ENCODE measurements around the gene KIF23.

KIF23 gene

DNA sequence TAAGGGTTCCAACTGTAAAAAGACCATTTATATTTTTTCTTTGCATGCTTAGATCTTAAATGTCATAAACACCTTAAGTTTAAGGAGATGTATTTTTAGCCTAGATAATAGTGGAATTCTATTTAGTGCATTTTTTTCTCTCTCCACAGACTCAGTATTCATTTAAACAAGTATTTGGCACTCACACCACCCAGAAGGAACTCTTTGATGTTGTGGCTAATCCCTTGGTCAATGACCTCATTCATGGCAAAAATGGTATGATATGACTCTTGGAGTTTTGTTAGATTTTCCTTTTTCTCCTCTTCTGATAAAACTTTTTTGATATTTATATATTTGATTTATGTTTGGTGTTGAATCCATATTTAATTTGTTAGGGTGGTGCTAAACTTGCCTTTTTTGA, 7.3 kb downstream of the KIF23 start:
- DNase-seq (no peak), ATAC-seq (ENCODE audit: insufficient read depth, low read depth) (no peak)
- Histone ChIP-seq H4K20me1 (ENCODE audit: insufficient read depth, low read length) (no peaks in the 10 kb centered on the region; the same call in none of the 2 replicates), H2AFZ (ENCODE audit: low read depth, low read length) (no peak overlapping the region), H3K36me3 (ENCODE audit: insufficient read depth, low read length) (peaks cover 83% of the 10 kb centered on the region), H3K9me3 (ENCODE audit: insufficient read depth, low read length, severe bottlenecking) (no peaks in the 10 kb centered on the region), H3K4me1 (ENCODE audit: insufficient read depth, low read length) (peaks cover under 1% of the 10 kb centered on the region), H3K9ac (ENCODE audit: low read depth, low read length) (no peak overlapping the region), H3K4me3 (ENCODE audit: low read depth in 1 of 2, low read length in 2 of 2) (no peak overlapping the region), H3K4me2 (ENCODE audit: insufficient read depth, low read length) (no peak overlapping the region), H3K27ac (ENCODE audit: low read length) (no peak overlapping the region), H3K79me2 (ENCODE audit: insufficient read depth, low read length) (peaks cover 27% of the 10 kb centered on the region), H3K27me3 (ENCODE audit: insufficient read depth, low read length, poor library complexity) (no peaks in the 10 kb centered on the region)
- TF ChIP-seq, protein P1, sequence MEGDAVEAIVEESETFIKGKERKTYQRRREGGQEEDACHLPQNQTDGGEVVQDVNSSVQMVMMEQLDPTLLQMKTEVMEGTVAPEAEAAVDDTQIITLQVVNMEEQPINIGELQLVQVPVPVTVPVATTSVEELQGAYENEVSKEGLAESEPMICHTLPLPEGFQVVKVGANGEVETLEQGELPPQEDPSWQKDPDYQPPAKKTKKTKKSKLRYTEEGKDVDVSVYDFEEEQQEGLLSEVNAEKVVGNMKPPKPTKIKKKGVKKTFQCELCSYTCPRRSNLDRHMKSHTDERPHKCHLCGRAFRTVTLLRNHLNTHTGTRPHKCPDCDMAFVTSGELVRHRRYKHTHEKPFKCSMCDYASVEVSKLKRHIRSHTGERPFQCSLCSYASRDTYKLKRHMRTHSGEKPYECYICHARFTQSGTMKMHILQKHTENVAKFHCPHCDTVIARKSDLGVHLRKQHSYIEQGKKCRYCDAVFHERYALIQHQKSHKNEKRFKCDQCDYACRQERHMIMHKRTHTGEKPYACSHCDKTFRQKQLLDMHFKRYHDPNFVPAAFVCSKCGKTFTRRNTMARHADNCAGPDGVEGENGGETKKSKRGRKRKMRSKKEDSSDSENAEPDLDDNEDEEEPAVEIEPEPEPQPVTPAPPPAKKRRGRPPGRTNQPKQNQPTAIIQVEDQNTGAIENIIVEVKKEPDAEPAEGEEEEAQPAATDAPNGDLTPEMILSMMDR (IDR thresholded peaks at IDR 0.05; ENCODE audit: borderline replicate concordance, extremely low read depth, low read length, poor library complexity, severe bottlenecking): no peak
- TF ChIP-seq EZH2 (IDR thresholded peaks at IDR 0.05; ENCODE audit: borderline replicate concordance, low read depth, low read length, severe bottlenecking): no peak

DNA sequence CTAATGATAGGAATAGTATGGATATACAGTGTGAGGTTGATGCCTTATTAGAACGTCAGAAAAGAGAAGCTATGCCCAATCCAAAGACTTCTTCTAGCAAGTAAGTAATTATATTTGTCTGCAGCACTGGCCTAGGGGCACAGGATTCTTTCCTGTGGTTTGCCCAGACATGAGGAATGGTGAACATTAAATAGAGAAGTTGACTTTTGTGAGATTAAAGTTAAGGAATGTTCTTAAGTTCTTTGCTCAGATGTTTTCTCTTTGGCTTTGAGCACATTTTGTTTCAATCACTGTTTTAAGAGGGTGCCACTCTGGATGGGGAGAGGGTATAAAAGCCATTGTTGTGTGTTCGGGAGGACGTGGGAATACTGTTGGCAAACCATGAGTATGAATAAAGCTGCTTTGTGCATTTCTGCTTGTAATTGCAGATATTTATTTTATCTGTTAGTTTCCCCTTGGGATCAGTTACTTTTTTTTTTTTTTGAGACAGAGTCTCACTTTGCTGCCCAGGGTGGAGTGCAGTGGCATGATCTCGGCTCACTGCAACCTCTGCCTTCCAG, 8.3 kb downstream of the KIF23 start:
- TF ChIP-seq EZH2 (IDR thresholded peaks at IDR 0.05; ENCODE audit: borderline replicate concordance, low read depth, low read length, severe bottlenecking): no peak
- TF ChIP-seq, protein P1 (IDR thresholded peaks at IDR 0.05; ENCODE audit: borderline replicate concordance, extremely low read depth, low read length, poor library complexity, severe bottlenecking): no peak
- no peak overlapping the region for H3K9ac ChIP-seq (ENCODE audit: low read depth, low read length)
- H3K4me3 ChIP-seq (ENCODE audit: low read depth in 1 of 2, low read length in 2 of 2): no peak overlapping the region
- ATAC-seq (ENCODE audit: insufficient read depth, low read depth) (no peak), DNase-seq (no peak)
- H3K9me3 ChIP-seq (ENCODE audit: insufficient read depth, low read length, severe bottlenecking): no peaks in the 10 kb centered on the region
- no peaks in the 10 kb centered on the region; the same call in none of the 2 replicates for H4K20me1 ChIP-seq (ENCODE audit: insufficient read depth, low read length)
- H3K4me2 ChIP-seq (ENCODE audit: insufficient read depth, low read length): no peak overlapping the region
- no peak overlapping the region for H2AFZ ChIP-seq (ENCODE audit: low read depth, low read length)
- H3K4me1 ChIP-seq (ENCODE audit: insufficient read depth, low read length): no peaks in the 10 kb centered on the region
- H3K36me3 ChIP-seq (ENCODE audit: insufficient read depth, low read length): peaks cover 88% of the 10 kb centered on the region
- H3K27me3 ChIP-seq (ENCODE audit: insufficient read depth, low read length, poor library complexity): no peaks in the 10 kb centered on the region
- no peak overlapping the region for H3K27ac ChIP-seq (ENCODE audit: low read length)
- peaks cover 19% of the 10 kb centered on the region for H3K79me2 ChIP-seq (ENCODE audit: insufficient read depth, low read length)

GRCh38 chr15:69424001-69424400, 9.9 kb downstream of the KIF23 start:
- TF ChIP-seq, protein P1 (IDR thresholded peaks at IDR 0.05; ENCODE audit: borderline replicate concordance, extremely low read depth, low read length, poor library complexity, severe bottlenecking): no peak
- no peak for TF ChIP-seq EZH2 (IDR thresholded peaks at IDR 0.05; ENCODE audit: borderline replicate concordance, low read depth, low read length, severe bottlenecking)
- ATAC-seq (ENCODE audit: insufficient read depth, low read depth): no peak
- no peak overlapping the region for H3K4me3 ChIP-seq (ENCODE audit: low read depth in 1 of 2, low read length in 2 of 2)

More at GRCh38 chr15:69424001-69424400, 9.9 kb downstream of the KIF23 start:
- Histone ChIP-seq H3K27me3 (ENCODE audit: insufficient read depth, low read length, poor library complexity) (no peaks in the 10 kb centered on the region), H3K27ac (ENCODE audit: low read length) (no peak overlapping the region), H4K20me1 (ENCODE audit: insufficient read depth, low read length) (no peaks in the 10 kb centered on the region; the same call in 1 of the 2 replicates), H3K9ac (ENCODE audit: low read depth, low read length) (no peak overlapping the region), H3K9me3 (ENCODE audit: insufficient read depth, low read length, severe bottlenecking) (no peaks in the 10 kb centered on the region), H2AFZ (ENCODE audit: low read depth, low read length) (no peak overlapping the region), H3K79me2 (ENCODE audit: insufficient read depth, low read length) (peaks cover 6% of the 10 kb centered on the region; the same call in 1 of the 2 replicates), H3K4me1 (ENCODE audit: insufficient read depth, low read length) (no peaks in the 10 kb centered on the region), H3K4me2 (ENCODE audit: insufficient read depth, low read length) (no peak overlapping the region), H3K36me3 (ENCODE audit: insufficient read depth, low read length) (peaks cover 86% of the 10 kb centered on the region)
- DNase-seq: no peak
